NCI-H774 (cell line): ENCODE results near the gene NOC2L.
"Not testable (repeated sequence)": the region's sequence is repeated elsewhere in the genome, so short reads cannot be mapped to it uniquely, and the experiment has no call there.

Experiments
- DNase-seq: peaks from one replicate; lab custom pipeline; 2025; lab: John Stamatoyannopoulos, UW

Gene NOC2L

GRCh38 chr1:903305-903704, 55.8 kb downstream of the NOC2L start:
- no peak for DNase-seq

GRCh38 chr1:902802-903201, 56.3 kb downstream of the NOC2L start:
- no peak for DNase-seq

GRCh38 chr1:901108-901859, 57.8 kb downstream of the NOC2L start:
- DNase-seq: no peak

- DNase-seq: no peak
Measured at GRCh38 chr1:899636-900317, 59.3 kb downstream of the NOC2L start.

GRCh38 chr1:897951-898350, 61.1 kb downstream of the NOC2L start:
- DNase-seq: not testable (repeated sequence)

- DNase-seq: no peak
Measured at GRCh38 chr1:897226-897625, 61.8 kb downstream of the NOC2L start.
